ENCODE measurements around the gene TEF.

- TF ChIP-seq CTCF (conservative IDR thresholded peaks at IDR 0.05) (no peak), ZFX (IDR thresholded peaks at IDR 0.05) (no peak)
Observed at GRCh38 chr22:41407433-41407832, 25.7 kb downstream of the TEF start.
